A673 (cell line): ENCODE data around the gene DGAT2.

ENCODE experiments used
- CTCF ChIP-seq: fragments of 300-800, 200-600 bp; sonication (generic); conservative IDR thresholded peaks from 2 replicates; pipeline ENCODE4 v1.5.1; 2017; ENCODE audit warnings: low read depth, mild to moderate bottlenecking, antibody characterized with exemption, low read length, moderate library complexity, mixed read lengths
- EZH2 ChIP-seq: fragments of 200-600 bp; sonication (generic); IDR thresholded peaks from 2 replicates; pipeline ENCODE4 v1.6.1; 2017; ENCODE audit warnings: borderline replicate concordance, low read depth, mild to moderate bottlenecking, mixed read lengths, antibody characterized with exemption, low read length; ENCODE audit not compliant: poor library complexity, severe bottlenecking

GRCh38 chr11:75800728-75801361 lies 32.3 kb downstream of the DGAT2 start:
- TF ChIP-seq CTCF (no peak), EZH2 (no peak)
